ENCODE results near the gene ZDHHC6.

- TF ChIP-seq CTCF (IDR thresholded peaks at IDR 0.05; ENCODE audit: low read length), result no peak
- no peak for TF ChIP-seq EZH2 (optimal IDR thresholded peaks at IDR 0.05; ENCODE audit: low read depth, low read length)
Observed at GRCh38 chr10:112441520-112441919, 5.2 kb downstream of the ZDHHC6 start.
